Ishikawa (cell line): ENCODE results near the gene OMA1.

Experiments
- CEBPB ChIP-seq: IDR thresholded peaks from 2 replicates; pipeline ENCODE4 v1.6.1; 2012
- CREB1 ChIP-seq: IDR thresholded peaks from 2 replicates; pipeline ENCODE4 v1.6.1; 2012; ENCODE audit warnings: low read depth
- EGR1 ChIP-seq: IDR thresholded peaks from 2 replicates; pipeline ENCODE4 v1.6.1; 2012
- EP300 ChIP-seq: IDR thresholded peaks from 2 replicates; pipeline ENCODE4 v1.6.1; 2012; ENCODE audit warnings: borderline replicate concordance
- FOXM1 ChIP-seq: IDR thresholded peaks from 2 replicates; pipeline ENCODE4 v1.6.1; 2012; ENCODE audit warnings: low read depth, borderline replicate concordance
- MAX ChIP-seq: IDR thresholded peaks from 2 replicates; pipeline ENCODE4 v1.6.1; 2012
- NFIC ChIP-seq: IDR thresholded peaks from 2 replicates; pipeline ENCODE4 v1.6.1; 2012
- RAD21 ChIP-seq: IDR thresholded peaks from 2 replicates; pipeline ENCODE4 v1.6.1; 2012; ENCODE audit warnings: low read depth
- REST ChIP-seq: IDR thresholded peaks from 2 replicates; pipeline ENCODE4 v1.6.1; 2012; ENCODE audit warnings: low read depth, mild to moderate bottlenecking
- TAF1 ChIP-seq: IDR thresholded peaks from 2 replicates; pipeline ENCODE4 v1.6.1; 2012; ENCODE audit warnings: low read depth, mild to moderate bottlenecking
- TEAD4 ChIP-seq: IDR thresholded peaks from 2 replicates; pipeline ENCODE4 v1.6.1; 2012
- USF1 ChIP-seq: IDR thresholded peaks from 2 replicates; pipeline ENCODE4 v1.6.1; 2012
- YY1 ChIP-seq: IDR thresholded peaks from 2 replicates; pipeline ENCODE4 v1.6.1; 2012; ENCODE audit warnings: low read depth
- ZBTB7A ChIP-seq: IDR thresholded peaks from 2 replicates; pipeline ENCODE4 v1.6.1; 2012; ENCODE audit warnings: low read depth

GRCh38 chr1:58568271-58568860, 21.8 kb upstream of the OMA1 start:
- TF ChIP-seq CEBPB (no peak), YY1 (no peak), EP300 (no peak), TEAD4 (no peak), MAX (peak; percentile 31; the same call in 1 of the 2 replicates), RAD21 (no peak), CREB1 (no peak), TAF1 (no peak), FOXM1 (no peak), ZBTB7A (no peak), REST (no peak), USF1 (peak; percentile 55; the same call in 1 of the 2 replicates), NFIC (no peak; the same call in 1 of the 2 replicates), EGR1 (no peak)
